H9 (cell line): Measurements from ENCODE around the gene CORIN. TPM values are rescaled to one million over a fixed set of nuclear protein-coding genes. Genes with fewer than 3 reads are reported as not detected.

Experiments
- DNase-seq: peaks from one replicate; pipeline ENCODE4 v3.0.0-alpha.2; 2017
- H2AFZ ChIP-seq: one replicate; pipeline ENCODE4 v1.6.1; 2013; ENCODE audit warnings: mild to moderate bottlenecking, low read length, control low read depth, moderate library complexity
- H2AK5ac ChIP-seq: 2 replicates; pipeline ENCODE4 v1.6.1; 2013; ENCODE audit warnings: low read length, control low read depth, mixed read lengths; ENCODE audit not compliant: insufficient read length
- H2BK120ac ChIP-seq: one replicate; pipeline ENCODE4 v1.6.1; 2013; ENCODE audit warnings: low read depth, mild to moderate bottlenecking, low read length, control low read depth, inconsistent platforms; ENCODE audit not compliant: poor library complexity, severe bottlenecking
- H2BK12ac ChIP-seq: 2 replicates; pipeline ENCODE4 v1.6.1; 2013; ENCODE audit warnings: low read length, control low read depth, mixed read lengths, low read depth; ENCODE audit not compliant: insufficient read length
- H2BK15ac ChIP-seq: 2 replicates; pipeline ENCODE4 v1.6.1; 2013; ENCODE audit warnings: low read depth, low read length, control low read depth
- H2BK20ac ChIP-seq: one replicate; pipeline ENCODE4 v1.6.1; 2013; ENCODE audit warnings: low read depth, mild to moderate bottlenecking, low read length, control low read depth, inconsistent platforms; ENCODE audit not compliant: poor library complexity, severe bottlenecking
- H2BK5ac ChIP-seq: 2 replicates; pipeline ENCODE4 v1.6.1; 2013; ENCODE audit warnings: low read length, control low read depth, mixed read lengths; ENCODE audit not compliant: insufficient read length
- H3K14ac ChIP-seq: 2 replicates; pipeline ENCODE4 v1.6.1; 2013; ENCODE audit warnings: low read length, control low read depth; ENCODE audit not compliant: insufficient read depth
- H3K18ac ChIP-seq: 2 replicates; pipeline ENCODE4 v1.6.1; 2013; ENCODE audit warnings: low read depth, mild to moderate bottlenecking, mixed read lengths, low read length, control low read depth; ENCODE audit not compliant: insufficient read length
- H3K23ac ChIP-seq: 2 replicates; pipeline ENCODE4 v1.6.1; 2013; ENCODE audit warnings: low read length, control low read depth, mixed read lengths, low read depth; ENCODE audit not compliant: insufficient read length
- H3K23me2 ChIP-seq: 2 replicates; pipeline ENCODE4 v1.6.1; 2013; ENCODE audit warnings: low read depth, mild to moderate bottlenecking, mixed read lengths, low read length, control low read depth; ENCODE audit not compliant: insufficient read length, poor library complexity, severe bottlenecking
- H3K27ac ChIP-seq: 2 replicates; pipeline ENCODE4 v1.5.1; 2013; ENCODE audit warnings: low read length, control low read depth, mixed read lengths, low read depth; ENCODE audit not compliant: insufficient read length
- H3K27me3 ChIP-seq: 2 replicates; pipeline ENCODE4 v1.6.1; 2013; ENCODE audit warnings: low read length, control low read depth, inconsistent platforms; ENCODE audit not compliant: insufficient read depth
- H3K4ac ChIP-seq: 2 replicates; pipeline ENCODE4 v1.6.1; 2013; ENCODE audit warnings: low read depth, mild to moderate bottlenecking, control low read depth, inconsistent platforms, low read length, moderate library complexity
- H3K4me1 ChIP-seq: 2 replicates; pipeline ENCODE4 v1.6.1; 2013; ENCODE audit warnings: low read length, control low read depth, inconsistent platforms; ENCODE audit not compliant: insufficient read depth
- H3K4me2 ChIP-seq: 2 replicates; pipeline ENCODE4 v1.6.1; 2013; ENCODE audit warnings: low read length, control low read depth, mixed read lengths; ENCODE audit not compliant: insufficient read length, insufficient read depth
- H3K56ac ChIP-seq: 2 replicates; pipeline ENCODE4 v1.6.1; 2013; ENCODE audit warnings: low read depth, mild to moderate bottlenecking, mixed read lengths, low read length, control low read depth; ENCODE audit not compliant: insufficient read length
- H3K79me1 ChIP-seq: 2 replicates; pipeline ENCODE4 v1.6.1; 2013; ENCODE audit warnings: low read depth, mild to moderate bottlenecking, moderate library complexity, low read length, control low read depth, inconsistent platforms; ENCODE audit not compliant: insufficient read depth, poor library complexity, severe bottlenecking
- H3K79me2 ChIP-seq: 2 replicates; pipeline ENCODE4 v1.6.1; 2013; ENCODE audit warnings: low read length, control low read depth, inconsistent platforms; ENCODE audit not compliant: insufficient read depth
- H3K9ac ChIP-seq: 2 replicates; pipeline ENCODE4 v1.6.1; 2013; ENCODE audit warnings: low read length, control low read depth, mixed read lengths; ENCODE audit not compliant: insufficient read length; ENCODE audit errors: extremely low read depth
- H3K9me3 ChIP-seq: one replicate; pipeline ENCODE4 v1.6.1; 2013; ENCODE audit warnings: low read depth, low read length, inconsistent platforms; ENCODE audit not compliant: control insufficient read depth
- H3T11ph ChIP-seq: one replicate; pipeline ENCODE4 v1.6.1; 2013; ENCODE audit warnings: mild to moderate bottlenecking, low read length, control low read depth, inconsistent platforms
- H4K20me1 ChIP-seq: one replicate; pipeline ENCODE4 v1.6.1; 2013; ENCODE audit not compliant: control insufficient read depth, insufficient read length, insufficient read depth
- H4K5ac ChIP-seq: 2 replicates; pipeline ENCODE4 v1.6.1; 2013; ENCODE audit warnings: low read depth, mild to moderate bottlenecking, mixed read lengths, low read length, control low read depth; ENCODE audit not compliant: insufficient read length
- H4K8ac ChIP-seq: replicated peaks from 2 replicates; pipeline ENCODE4 v1.6.1; 2013; ENCODE audit warnings: low read length, control low read depth, mixed read lengths, low read depth; ENCODE audit not compliant: insufficient read length
- H4K91ac ChIP-seq: 2 replicates; pipeline ENCODE4 v1.6.1; 2013; ENCODE audit warnings: low read depth, mild to moderate bottlenecking, moderate library complexity, mixed read lengths, low read length, control low read depth; ENCODE audit not compliant: insufficient read length
- H3K27ac Mint-ChIP-seq, 3 experiments: 2 replicates in 2 of 3; 3 replicates in 1 of 3; pipeline ENCODE4 v1.8.0; 2020 to 2021; ENCODE audit warnings: mixed read lengths in 3 of 3, mild to moderate bottlenecking in 1 of 3, moderate library complexity in 1 of 3
- H3K27me3 Mint-ChIP-seq: 2 replicates; pipeline ENCODE4 v1.8.0; 2021; ENCODE audit warnings: low read depth, mild to moderate bottlenecking, moderate library complexity, mixed read lengths
- H3K36me3 Mint-ChIP-seq, 3 experiments: 2 replicates in 2 of 3; 3 replicates in 1 of 3; pipeline ENCODE4 v1.8.0; 2020 to 2021; ENCODE audit warnings: low read depth in 3 of 3, mixed read lengths in 3 of 3; ENCODE audit not compliant: insufficient read depth in 1 of 3
- H3K4me1 Mint-ChIP-seq, 2 experiments: 2 replicates each; pipeline ENCODE4 v1.8.0; 2020; ENCODE audit warnings: mixed read lengths in 2 of 2
- H3K4me3 Mint-ChIP-seq, 2 experiments: 2 replicates in 1 of 2; 3 replicates in 1 of 2; pipeline ENCODE4 v1.8.0; 2020 to 2021; ENCODE audit warnings: mild to moderate bottlenecking in 2 of 2, mixed read lengths in 2 of 2, moderate library complexity in 1 of 2
- H3K9me3 Mint-ChIP-seq, 2 experiments: 2 replicates in 1 of 2; 3 replicates in 1 of 2; pipeline ENCODE4 v1.8.0; 2020; ENCODE audit warnings: mild to moderate bottlenecking in 2 of 2, mixed read lengths in 2 of 2, moderate library complexity in 1 of 2
- WGBS: extraction: QIAGEN DNeasy Blood & Tissue Kit; methylation state at CpG from one replicate; pipeline ENCODE4 v1.1.7; 2013; ENCODE audit warnings: missing lambda C conversion rate, low lambda C conversion rate, mixed read lengths; ENCODE audit not compliant: insufficient read length; ENCODE audit errors: extremely low coverage; 5-methylcytosine and 5-hydroxymethylcytosine counted together
- total RNA-seq: library from RNA; stranded (reverse); gene quantifications from 2 replicates; pipeline ENCODE4 v1.2.1, GENCODE V29; 2021
- TF ChIP-seq, protein P1 (sequence below): fragments of 200-600 bp; sonication (generic); conservative IDR thresholded peaks from 3 replicates; pipeline ENCODE4 v1.8.0; 2021; ENCODE audit warnings: antibody characterized with exemption, mild to moderate bottlenecking

CORIN gene
- total RNA-seq, 1 experiment from 2014 or later: 0.39 TPM

DNA sequence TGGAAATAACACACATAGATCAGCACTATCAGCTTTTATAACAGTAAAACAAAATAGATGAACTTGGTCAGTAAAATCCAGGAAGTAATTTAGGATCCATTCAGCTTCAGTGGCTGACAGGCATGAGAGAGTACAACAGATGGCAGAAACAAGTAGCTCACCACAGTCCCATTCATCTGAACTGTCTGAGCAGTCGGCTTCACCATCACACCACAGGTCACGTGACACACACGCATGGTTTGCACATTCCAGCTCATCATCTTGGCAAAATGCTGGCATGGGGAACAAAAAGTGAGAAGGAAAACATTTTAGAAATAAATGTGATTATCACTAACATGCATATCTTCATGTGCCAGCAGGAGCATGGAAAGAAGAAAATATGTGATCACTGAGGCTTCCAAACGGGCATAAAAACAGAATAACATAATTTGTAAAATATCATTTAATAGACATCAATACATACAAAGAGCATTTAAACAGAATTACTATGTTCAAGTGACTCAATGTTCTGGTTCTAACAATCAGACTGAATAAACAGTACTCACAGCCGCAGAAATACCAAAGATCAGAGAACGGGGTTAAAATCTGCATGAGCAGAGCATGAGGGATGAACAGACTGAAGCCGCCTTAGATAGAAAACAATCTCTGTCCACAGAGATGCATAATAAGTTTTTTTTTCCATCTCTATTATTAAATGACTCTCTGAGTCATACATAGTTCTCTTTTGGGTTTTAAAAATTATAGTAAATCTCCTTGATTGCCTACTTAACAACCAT lies 194.7 kb downstream of the CORIN start:
- H2AK5ac ChIP-seq: no peak overlapping the region
- H3K27ac Mint-ChIP-seq: no peak overlapping the region
- no peak overlapping the region for H3K4me3 Mint-ChIP-seq
- H3K14ac ChIP-seq: no peak overlapping the region
- H3K27me3 Mint-ChIP-seq: no peaks in the 10 kb centered on the region
- no peaks in the 10 kb centered on the region for H4K20me1 ChIP-seq
- H3K27ac ChIP-seq: no peak overlapping the region
- no peak for DNase-seq
- H3K9ac ChIP-seq: no peak overlapping the region
- no peak overlapping the region for H2BK20ac ChIP-seq
- no peak overlapping the region for H3K4me2 ChIP-seq
- H3K79me2 ChIP-seq: no peaks in the 10 kb centered on the region
- H3K4ac ChIP-seq: no peak overlapping the region
- no peak overlapping the region for H4K8ac ChIP-seq
- H3K9me3 ChIP-seq: no peaks in the 10 kb centered on the region
- no peak overlapping the region for H2BK12ac ChIP-seq
- peaks cover 5% of the 10 kb centered on the region in 2 experiments; a peak in 3 of 4 replicates for H3K4me1 Mint-ChIP-seq
- no peak overlapping the region for H2BK5ac ChIP-seq
- H3K36me3 Mint-ChIP-seq: peaks cover 0 to 6% (median under 1%) of the 10 kb centered on the region in 3 experiments; a peak in 3 of 7 replicates
- TF ChIP-seq, protein P1, sequence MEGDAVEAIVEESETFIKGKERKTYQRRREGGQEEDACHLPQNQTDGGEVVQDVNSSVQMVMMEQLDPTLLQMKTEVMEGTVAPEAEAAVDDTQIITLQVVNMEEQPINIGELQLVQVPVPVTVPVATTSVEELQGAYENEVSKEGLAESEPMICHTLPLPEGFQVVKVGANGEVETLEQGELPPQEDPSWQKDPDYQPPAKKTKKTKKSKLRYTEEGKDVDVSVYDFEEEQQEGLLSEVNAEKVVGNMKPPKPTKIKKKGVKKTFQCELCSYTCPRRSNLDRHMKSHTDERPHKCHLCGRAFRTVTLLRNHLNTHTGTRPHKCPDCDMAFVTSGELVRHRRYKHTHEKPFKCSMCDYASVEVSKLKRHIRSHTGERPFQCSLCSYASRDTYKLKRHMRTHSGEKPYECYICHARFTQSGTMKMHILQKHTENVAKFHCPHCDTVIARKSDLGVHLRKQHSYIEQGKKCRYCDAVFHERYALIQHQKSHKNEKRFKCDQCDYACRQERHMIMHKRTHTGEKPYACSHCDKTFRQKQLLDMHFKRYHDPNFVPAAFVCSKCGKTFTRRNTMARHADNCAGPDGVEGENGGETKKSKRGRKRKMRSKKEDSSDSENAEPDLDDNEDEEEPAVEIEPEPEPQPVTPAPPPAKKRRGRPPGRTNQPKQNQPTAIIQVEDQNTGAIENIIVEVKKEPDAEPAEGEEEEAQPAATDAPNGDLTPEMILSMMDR: no peak
- no peaks in the 10 kb centered on the region for H3K79me1 ChIP-seq
- no peak overlapping the region for H3K18ac ChIP-seq
- no peak overlapping the region for H3K56ac ChIP-seq
- H3T11ph ChIP-seq: no peak overlapping the region
- H3K27me3 ChIP-seq: no peaks in the 10 kb centered on the region
- peaks cover 6 to 7% of the 10 kb centered on the region in 2 experiments for H3K9me3 Mint-ChIP-seq
- 0 out of 2 replicates have a peak, but pooled peaks cover 2% of the 10 kb centered on the region for H3K4me1 ChIP-seq
- no peak overlapping the region for H2BK15ac ChIP-seq
- no peak overlapping the region for H4K91ac ChIP-seq
- no peak overlapping the region for H3K23ac ChIP-seq
- H2AFZ ChIP-seq: no peak overlapping the region
- H2BK120ac ChIP-seq: no peak overlapping the region
- H3K23me2 ChIP-seq: no peaks in the 10 kb centered on the region
- no peak overlapping the region for H4K5ac ChIP-seq
- no CpG with 5 or more reads among the region's 7 CpGs for WGBS
